ENCODE measurements around the gene CGB7. TPM values are rescaled to one million over a fixed set of nuclear protein-coding genes. Genes with fewer than 3 reads are reported as not detected.
A peak's percentile ranks its signal among the peaks of the same experiment; 100 is the strongest.

CGB7 gene
- total and polyA plus RNA-seq, 9 of the 15 experiments (the other 6 are each of a cell fraction or from before 2014, with no cell fraction given) = not detected

GRCh38 chr19:49020931-49021895 lies 36.3 kb downstream of the CGB7 start (continued):
- TF ChIP-seq SAP30 (IDR thresholded peaks at IDR 0.05; ENCODE audit: borderline replicate concordance, insufficient read depth, low read depth, low read length, poor library complexity, severe bottlenecking) (no peak), RBBP5 (IDR thresholded peaks at IDR 0.05; ENCODE audit: borderline replicate concordance, insufficient read depth, low read length, poor library complexity, severe bottlenecking) (no peak), XRCC5 (IDR thresholded peaks at IDR 0.05; ENCODE audit: low read depth, low read length) (no peak), MED1 (CRISPR knock-in tag; IDR thresholded peaks at IDR 0.05; ENCODE audit: borderline replicate concordance) (no peak), DPF2 (IDR thresholded peaks at IDR 0.05) (peak; percentile 48; the same call in 1 of the 2 replicates), MAFK (IDR thresholded peaks at IDR 0.05; ENCODE audit: low read length) (no peak), TEAD4 (IDR thresholded peaks at IDR 0.05; ENCODE audit: low read length) (no peak), TEAD4 (CRISPR knock-in tag; IDR thresholded peaks at IDR 0.05; ENCODE audit: borderline replicate concordance) (no peak), SMAD2 (IDR thresholded peaks at IDR 0.05; ENCODE audit: low read depth, low read length) (no peak), ZNF253 (CRISPR knock-in tag; conservative IDR thresholded peaks at IDR 0.05) (no peak), SIX5 (IDR thresholded peaks at IDR 0.05; ENCODE audit: borderline replicate concordance in 1 of 2, insufficient read depth in 1 of 2, low read depth in 1 of 2, low read length in 2 of 2) (no peak)
- TF ChIP-seq, protein P1, sequence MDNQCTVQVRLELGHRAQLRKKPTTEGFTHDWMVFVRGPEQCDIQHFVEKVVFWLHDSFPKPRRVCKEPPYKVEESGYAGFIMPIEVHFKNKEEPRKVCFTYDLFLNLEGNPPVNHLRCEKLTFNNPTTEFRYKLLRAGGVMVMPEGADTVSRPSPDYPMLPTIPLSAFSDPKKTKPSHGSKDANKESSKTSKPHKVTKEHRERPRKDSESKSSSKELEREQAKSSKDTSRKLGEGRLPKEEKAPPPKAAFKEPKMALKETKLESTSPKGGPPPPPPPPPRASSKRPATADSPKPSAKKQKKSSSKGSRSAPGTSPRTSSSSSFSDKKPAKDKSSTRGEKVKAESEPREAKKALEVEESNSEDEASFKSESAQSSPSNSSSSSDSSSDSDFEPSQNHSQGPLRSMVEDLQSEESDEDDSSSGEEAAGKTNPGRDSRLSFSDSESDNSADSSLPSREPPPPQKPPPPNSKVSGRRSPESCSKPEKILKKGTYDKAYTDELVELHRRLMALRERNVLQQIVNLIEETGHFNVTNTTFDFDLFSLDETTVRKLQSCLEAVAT (IDR thresholded peaks at IDR 0.05) = 0 out of 4 replicates have a peak, but pooled peaks of 1 of the 2 experiments have one; percentile 44
- TF ChIP-seq, protein P2, sequence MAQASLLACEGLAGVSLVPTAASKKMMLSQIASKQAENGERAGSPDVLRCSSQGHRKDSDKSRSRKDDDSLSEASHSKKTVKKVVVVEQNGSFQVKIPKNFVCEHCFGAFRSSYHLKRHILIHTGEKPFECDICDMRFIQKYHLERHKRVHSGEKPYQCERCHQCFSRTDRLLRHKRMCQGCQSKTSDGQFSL (CRISPR knock-in tag; IDR thresholded peaks at IDR 0.05) = no peak
- TF ChIP-seq, protein P2 (tag; IDR thresholded peaks at IDR 0.05) = no peak
- TF ChIP-seq, protein P3, sequence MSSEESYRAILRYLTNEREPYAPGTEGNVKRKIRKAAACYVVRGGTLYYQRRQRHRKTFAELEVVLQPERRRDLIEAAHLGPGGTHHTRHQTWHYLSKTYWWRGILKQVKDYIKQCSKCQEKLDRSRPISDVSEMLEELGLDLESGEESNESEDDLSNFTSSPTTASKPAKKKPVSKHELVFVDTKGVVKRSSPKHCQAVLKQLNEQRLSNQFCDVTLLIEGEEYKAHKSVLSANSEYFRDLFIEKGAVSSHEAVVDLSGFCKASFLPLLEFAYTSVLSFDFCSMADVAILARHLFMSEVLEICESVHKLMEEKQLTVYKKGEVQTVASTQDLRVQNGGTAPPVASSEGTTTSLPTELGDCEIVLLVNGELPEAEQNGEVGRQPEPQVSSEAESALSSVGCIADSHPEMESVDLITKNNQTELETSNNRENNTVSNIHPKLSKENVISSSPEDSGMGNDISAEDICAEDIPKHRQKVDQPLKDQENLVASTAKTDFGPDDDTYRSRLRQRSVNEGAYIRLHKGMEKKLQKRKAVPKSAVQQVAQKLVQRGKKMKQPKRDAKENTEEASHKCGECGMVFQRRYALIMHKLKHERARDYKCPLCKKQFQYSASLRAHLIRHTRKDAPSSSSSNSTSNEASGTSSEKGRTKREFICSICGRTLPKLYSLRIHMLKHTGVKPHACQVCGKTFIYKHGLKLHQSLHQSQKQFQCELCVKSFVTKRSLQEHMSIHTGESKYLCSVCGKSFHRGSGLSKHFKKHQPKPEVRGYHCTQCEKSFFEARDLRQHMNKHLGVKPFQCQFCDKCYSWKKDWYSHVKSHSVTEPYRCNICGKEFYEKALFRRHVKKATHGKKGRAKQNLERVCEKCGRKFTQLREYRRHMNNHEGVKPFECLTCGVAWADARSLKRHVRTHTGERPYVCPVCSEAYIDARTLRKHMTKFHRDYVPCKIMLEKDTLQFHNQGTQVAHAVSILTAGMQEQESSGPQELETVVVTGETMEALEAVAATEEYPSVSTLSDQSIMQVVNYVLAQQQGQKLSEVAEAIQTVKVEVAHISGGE (CRISPR knock-in tag; IDR thresholded peaks at IDR 0.05) = no peak
- TF ChIP-seq, protein P4, sequence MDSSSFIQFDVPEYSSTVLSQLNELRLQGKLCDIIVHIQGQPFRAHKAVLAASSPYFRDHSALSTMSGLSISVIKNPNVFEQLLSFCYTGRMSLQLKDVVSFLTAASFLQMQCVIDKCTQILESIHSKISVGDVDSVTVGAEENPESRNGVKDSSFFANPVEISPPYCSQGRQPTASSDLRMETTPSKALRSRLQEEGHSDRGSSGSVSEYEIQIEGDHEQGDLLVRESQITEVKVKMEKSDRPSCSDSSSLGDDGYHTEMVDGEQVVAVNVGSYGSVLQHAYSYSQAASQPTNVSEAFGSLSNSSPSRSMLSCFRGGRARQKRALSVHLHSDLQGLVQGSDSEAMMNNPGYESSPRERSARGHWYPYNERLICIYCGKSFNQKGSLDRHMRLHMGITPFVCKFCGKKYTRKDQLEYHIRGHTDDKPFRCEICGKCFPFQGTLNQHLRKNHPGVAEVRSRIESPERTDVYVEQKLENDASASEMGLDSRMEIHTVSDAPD (CRISPR knock-in tag; IDR thresholded peaks at IDR 0.05) = no peak
